ENCODE measurements around the gene ENTPD1. TPM values are rescaled to one million over a fixed set of nuclear protein-coding genes. Genes with fewer than 3 reads are reported as not detected.
A peak's percentile ranks its signal among the peaks of the same experiment; 100 is the strongest.
"Not testable (repeated sequence)": the region's sequence is repeated elsewhere in the genome, so short reads cannot be mapped to it uniquely, and the experiment has no call there.

ENTPD1 gene
- total and polyA plus RNA-seq, 9 of the 15 experiments (the other 6 are each of a cell fraction or from before 2014, with no cell fraction given) = 0.07 to 1.5 (median 0.37) TPM

GRCh38 chr10:95720745-95721144 is 35.2 kb upstream of the ENTPD1 start (continued):
- peak; percentile 66 for TF ChIP-seq GATA2 (CRISPR knock-in tag; IDR thresholded peaks at IDR 0.05)
- peak; percentile 75 for TF ChIP-seq TEAD4 (IDR thresholded peaks at IDR 0.05; ENCODE audit: low read length)
- TF ChIP-seq TEAD4 (CRISPR knock-in tag; IDR thresholded peaks at IDR 0.05; ENCODE audit: borderline replicate concordance) = not testable (repeated sequence)
- peak; percentile 72 for TF ChIP-seq HMBOX1 (IDR thresholded peaks at IDR 0.05)
- TF ChIP-seq EP300 (IDR thresholded peaks at IDR 0.05; ENCODE audit: low read length) = peak; percentile 60
- peak; percentile 85 for TF ChIP-seq TAL1 (IDR thresholded peaks at IDR 0.05)

GRCh38 chr10:95722496-95722895 is 33.5 kb upstream of the ENTPD1 start:
- BruUV-seq (replicated peaks); H3K27ac ChIP-seq (ENCODE audit: extremely low read depth, low read depth, low read length); H3K4me1 ChIP-seq (replicated peaks in 1 of 2; ENCODE audit: control insufficient read depth in 2 of 2, insufficient read depth in 2 of 2, low read length in 2 of 2); H3K9ac ChIP-seq (ENCODE audit: insufficient read depth in 1 of 2, low read depth in 2 of 2, low read length in 2 of 2); DNase-seq (ENCODE audit: extremely low read depth in 1 of 4, low spot score in 3 of 4); H3K79me2 ChIP-seq (ENCODE audit: control insufficient read depth, insufficient read depth, low read length); H3K9me3 ChIP-seq (replicated peaks; ENCODE audit: control insufficient read depth, insufficient read depth, low read depth, low read length); H4K20me1 ChIP-seq (replicated peaks; ENCODE audit: control insufficient read depth, insufficient read depth, low read length); H3K36me3 ChIP-seq (ENCODE audit: control insufficient read depth, insufficient read depth, low read length); intact Hi-C loops (cut with micrococcal nuclease); H3K9me1 ChIP-seq (ENCODE audit: control insufficient read depth, insufficient read depth, low read length); POLR2A ChIA-PET; in situ Hi-C loops (cut with MboI); H3K4me3 ChIP-seq; FAIRE-seq; H2AFZ ChIP-seq (ENCODE audit: low read depth, low read length); H3K27me3 ChIP-seq (ENCODE audit: control insufficient read depth in 2 of 2, insufficient read depth in 2 of 2, low read length in 2 of 2); ATAC-seq; H3K4me2 ChIP-seq (ENCODE audit: insufficient read depth, low read length); CTCF ChIA-PET (ENCODE audit: low intra/inter-chr PET ratio): not testable (repeated sequence)
- WGBS (ENCODE audit: insufficient coverage, low coverage, missing lambda C conversion rate) = 28% methylated on average over 2 of the region's 4 CpGs

Data from K562 (cell line).